Mucosa of rectum (tissue), 2 donors: ENCODE data around the gene BTF3L4.
A peak's percentile ranks its signal among the peaks of the same experiment; 100 is the strongest.

Experiments
- H3K27ac ChIP-seq, 2 donors: one replicate each; pipeline ENCODE4 v1.7.0; 2013; ENCODE audit warnings: inconsistent platforms in 2 of 2, low read depth in 2 of 2, low read length in 2 of 2
- H3K27me3 ChIP-seq, 2 donors: one replicate each; pipeline ENCODE4 v1.7.0; 2013; ENCODE audit warnings: low read length in 2 of 2; ENCODE audit not compliant: control insufficient read depth in 2 of 2, insufficient read depth in 2 of 2
- H3K36me3 ChIP-seq, 2 donors: one replicate each; pipeline ENCODE4 v1.7.0; 2013; ENCODE audit warnings: low read length in 2 of 2; ENCODE audit not compliant: control insufficient read depth in 2 of 2, insufficient read depth in 2 of 2
- H3K4me1 ChIP-seq, 2 donors: one replicate each; pipeline ENCODE4 v1.7.0; 2013; ENCODE audit warnings: low read length in 2 of 2, mild to moderate bottlenecking in 1 of 2; ENCODE audit not compliant: control insufficient read depth in 2 of 2, insufficient read depth in 2 of 2
- H3K4me3 ChIP-seq, 2 donors: one replicate each; pipeline ENCODE4 v1.7.0; 2013; ENCODE audit warnings: low read length in 2 of 2
- H3K9ac ChIP-seq, 2 donors: one replicate each; pipeline ENCODE4 v1.7.0; 2013; ENCODE audit warnings: low read length in 2 of 2, low read depth in 1 of 2, mild to moderate bottlenecking in 1 of 2
- H3K9me3 ChIP-seq, 2 donors: one replicate each; pipeline ENCODE4 v1.7.0; 2013; ENCODE audit warnings: low read length in 2 of 2; ENCODE audit not compliant: control insufficient read depth in 2 of 2
- donor health status: healthy.
- donor health status: Normal muscosa, but diverticular disease.

The BTF3L4 gene

GRCh38 chr1:52055066-52055865 is 829 bp upstream of the BTF3L4 start, which contains the start of gene TXNDC12:
TXNDC12 (minus strand) TSS chr1:52055191; CDS start chr1:52055096, 95 bp downstream.
- Histone ChIP-seq H3K27me3 (no peaks in the 10 kb centered on the region), H3K27ac (peak within 1 kb of the TSS; percentile 92 to 93), H3K36me3 (peaks cover 12 to 14% of the 10 kb centered on the region in 2 donors), H3K4me1 (peaks cover 16 to 26% of the 10 kb centered on the region in 2 donors), H3K4me3 (peak within 1 kb of the TSS; percentile 92 to 98), H3K9me3 (no peaks in the 10 kb centered on the region), H3K9ac (peak within 1 kb of the TSS; percentile 79 to 97)

- Histone ChIP-seq H3K9me3 (no peaks in the 10 kb centered on the region), H3K27ac (peak overlapping the region; percentile 92 to 93), H3K9ac (peak overlapping the region; percentile 79 to 97), H3K4me3 (peak overlapping the region; percentile 92 to 98), H3K4me1 (peaks cover 16 to 26% of the 10 kb centered on the region in 2 donors), H3K36me3 (peaks cover 17 to 18% of the 10 kb centered on the region in 2 donors), H3K27me3 (no peaks in the 10 kb centered on the region)
These were observed 281 bp upstream of the BTF3L4 start for GRCh38 chr1:52055866-52056162.

- Histone ChIP-seq H3K27ac (peak overlapping the region; percentile 84 to 93), H3K9me3 (no peaks in the 10 kb centered on the region), H3K4me1 (peaks cover 16 to 26% of the 10 kb centered on the region in 2 donors), H3K36me3 (peaks cover 18 to 24% of the 10 kb centered on the region in 2 donors), H3K9ac (peak overlapping the region; percentile 80 to 97), H3K27me3 (no peaks in the 10 kb centered on the region), H3K4me3 (peak overlapping the region; percentile 92 to 98)
These were observed 789 bp downstream of the BTF3L4 start for GRCh38 chr1:52056937-52057231.

GRCh38 chr1:52057255-52057654 is 1.2 kb downstream of the BTF3L4 start:
- Histone ChIP-seq H3K9me3 (no peaks in the 10 kb centered on the region), H3K27ac (no peak overlapping the region), H3K4me3 (peak overlapping the region; percentile 92 to 98), H3K27me3 (no peaks in the 10 kb centered on the region), H3K4me1 (peaks cover 16 to 26% of the 10 kb centered on the region in 2 donors), H3K9ac (peak overlapping the region; percentile 80 to 97), H3K36me3 (peaks cover 18 to 21% of the 10 kb centered on the region in 2 donors)

GRCh38 chr1:52057876-52058415 is 1.9 kb downstream of the BTF3L4 start:
- Histone ChIP-seq H3K27ac (no peak overlapping the region), H3K36me3 (peaks cover 18 to 26% of the 10 kb centered on the region in 2 donors), H3K4me3 (peak overlapping the region in 1 of 2 donors; percentile 92), H3K9ac (no peak overlapping the region), H3K4me1 (peaks cover 16 to 26% of the 10 kb centered on the region in 2 donors), H3K27me3 (no peaks in the 10 kb centered on the region), H3K9me3 (no peaks in the 10 kb centered on the region)

- Histone ChIP-seq H3K27ac (no peak overlapping the region), H3K4me3 (no peak overlapping the region), H3K36me3 (peaks cover 22 to 37% of the 10 kb centered on the region in 2 donors), H3K27me3 (no peaks in the 10 kb centered on the region), H3K9ac (no peak overlapping the region), H3K9me3 (no peaks in the 10 kb centered on the region), H3K4me1 (peaks cover 11 to 18% of the 10 kb centered on the region in 2 donors)
These were observed 3.2 kb downstream of the BTF3L4 start for GRCh38 chr1:52059321-52059720.

GRCh38 chr1:52059888-52060287 is 3.8 kb downstream of the BTF3L4 start:
- H3K27ac ChIP-seq: no peak overlapping the region
- peaks cover 27 to 39% of the 10 kb centered on the region in 2 donors for H3K36me3 ChIP-seq
- H3K4me3 ChIP-seq: no peak overlapping the region
- H3K27me3 ChIP-seq: no peaks in the 10 kb centered on the region
- H3K4me1 ChIP-seq: peaks cover 8 to 15% of the 10 kb centered on the region in 2 donors
- H3K9ac ChIP-seq: no peak overlapping the region
- H3K9me3 ChIP-seq: no peaks in the 10 kb centered on the region

- no peaks in the 10 kb centered on the region for H3K27me3 ChIP-seq
- no peak overlapping the region for H3K27ac ChIP-seq
- H3K9me3 ChIP-seq: no peaks in the 10 kb centered on the region
- H3K4me1 ChIP-seq: peaks cover 8 to 15% of the 10 kb centered on the region in 2 donors
- peaks cover 28 to 46% of the 10 kb centered on the region in 2 donors for H3K36me3 ChIP-seq
- no peak overlapping the region for H3K4me3 ChIP-seq
- no peak overlapping the region for H3K9ac ChIP-seq
These were observed 4.7 kb downstream of the BTF3L4 start for GRCh38 chr1:52060822-52061221.

GRCh38 chr1:52063192-52063591 is 7.1 kb downstream of the BTF3L4 start:
- Histone ChIP-seq H3K36me3 (peaks cover 40 to 54% of the 10 kb centered on the region in 2 donors), H3K9ac (no peak overlapping the region), H3K4me1 (peaks cover 2% of the 10 kb centered on the region in 2 donors), H3K9me3 (no peaks in the 10 kb centered on the region), H3K27ac (no peak overlapping the region), H3K27me3 (no peaks in the 10 kb centered on the region), H3K4me3 (no peak overlapping the region)

GRCh38 chr1:52070704-52071103 is 14.6 kb downstream of the BTF3L4 start:
- no peaks in the 10 kb centered on the region for H3K27me3 ChIP-seq
- no peak overlapping the region for H3K9ac ChIP-seq
- H3K9me3 ChIP-seq: no peaks in the 10 kb centered on the region
- peaks cover 17% of the 10 kb centered on the region in 2 donors for H3K36me3 ChIP-seq
- peaks cover 0 to 10% of the 10 kb centered on the region in 2 donors for H3K4me1 ChIP-seq
- H3K27ac ChIP-seq: peak overlapping the region in 1 of 2 donors; percentile 25
- no peak overlapping the region for H3K4me3 ChIP-seq
